GM23338 (cell line): ENCODE results near the gene PBX3.

Experiments used
- CTCF ChIP-seq, 2 experiments: fragments of 200-600 bp in 1 of 2; sonication (generic) in 1 of 2; conservative IDR thresholded peaks; 2 replicates each; pipeline versions ENCODE4 v1.5.1 to v1.6.1; 2016 to 2017; ENCODE audit warnings: antibody characterized with exemption in 2 of 2, low read depth in 2 of 2, mild to moderate bottlenecking in 2 of 2, moderate library complexity in 1 of 2
- EZH2 ChIP-seq: fragments of 200-600 bp; sonication (generic); IDR thresholded peaks from one replicate; pipeline ENCODE4 v1.8.0; 2017; ENCODE audit warnings: antibody characterized with exemption, mild to moderate bottlenecking, low read depth; ENCODE audit not compliant: unreplicated experiment
- EZH2phosphoT487 ChIP-seq: fragments of 200-600 bp; sonication (generic); IDR thresholded peaks from one replicate; pipeline ENCODE4 v1.8.1; 2018; ENCODE audit warnings: antibody characterized with exemption; ENCODE audit not compliant: unreplicated experiment
- JUNB ChIP-seq: IDR thresholded peaks from one replicate; pipeline ENCODE4 v1.6.1; 2016; ENCODE audit warnings: antibody characterized with exemption; ENCODE audit not compliant: unreplicated experiment
- POLR2AphosphoS5 ChIP-seq: IDR thresholded peaks from 2 replicates; pipeline ENCODE4 v1.6.1; 2016; ENCODE audit warnings: antibody characterized with exemption, low read depth

GRCh38 chr9:125974705-125975104 is 227.5 kb downstream of the PBX3 start:
- TF ChIP-seq CTCF (conservative IDR thresholded peaks at IDR 0.05; ENCODE audit: low read depth in 2 of 2) (no peak), EZH2 (no peak), POLR2AphosphoS5 (no peak), EZH2phosphoT487 (no peak), JUNB (no peak)
